Gastroesophageal sphincter (tissue), 3 donors: ENCODE data around the gene GPR27.

ENCODE experiments used
- CTCF ChIP-seq, 4 experiments: fragments of 200-600 bp in 2 of 4; fragments of 450-650 bp in 2 of 4; sonication (generic) in 1 of 4; IDR thresholded peaks; one replicate each; pipeline ENCODE4 v1.5.1; 2017 to 2019; ENCODE audit warnings: antibody characterized with exemption in 4 of 4, mild to moderate bottlenecking in 2 of 4, moderate library complexity in 2 of 4
- POLR2A ChIP-seq, 2 donors: fragments of 450-650 bp; IDR thresholded peaks; one replicate each; pipeline ENCODE4 v1.6.1; 2017; ENCODE audit warnings: antibody characterized with exemption in 2 of 2, mild to moderate bottlenecking in 2 of 2, moderate library complexity in 1 of 2
- POLR2AphosphoS5 ChIP-seq: sonication (generic); formaldehyde crosslinking; IDR thresholded peaks from one replicate; pipeline ENCODE4 v1.6.1; 2017; ENCODE audit warnings: antibody characterized with exemption

DNA sequence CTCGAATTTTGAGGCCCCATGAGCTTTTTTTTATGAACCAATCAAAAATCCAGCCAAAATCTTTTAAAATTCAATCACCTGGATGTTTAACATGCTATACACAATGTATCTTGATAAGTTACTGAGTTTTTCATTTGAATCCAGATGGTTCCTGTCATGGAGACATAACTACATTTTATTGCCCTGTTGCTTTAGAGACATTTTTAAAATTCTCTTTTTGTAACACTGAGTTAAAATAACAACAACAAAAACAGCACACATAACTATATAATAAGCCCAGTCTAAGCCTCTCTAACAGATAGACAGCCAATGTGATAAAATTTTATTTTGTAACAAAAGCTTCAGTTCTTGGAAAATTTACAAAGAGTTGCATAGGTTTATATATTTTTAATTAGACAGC lies 29.5 kb downstream of the GPR27 start:
- TF ChIP-seq POLR2A (IDR thresholded peaks at IDR 0.05), result no peak
- no peak for TF ChIP-seq CTCF (IDR thresholded peaks at IDR 0.05)
- TF ChIP-seq POLR2AphosphoS5, result no peak
